COLO668 (cell line): Measurements from ENCODE around the gene NUDT14.

ENCODE experiments used
- DNase-seq: peaks from one replicate; lab custom pipeline; 2025; ENCODE audit not compliant: unreplicated experiment; lab: John Stamatoyannopoulos, UW

The NUDT14 gene

DNA sequence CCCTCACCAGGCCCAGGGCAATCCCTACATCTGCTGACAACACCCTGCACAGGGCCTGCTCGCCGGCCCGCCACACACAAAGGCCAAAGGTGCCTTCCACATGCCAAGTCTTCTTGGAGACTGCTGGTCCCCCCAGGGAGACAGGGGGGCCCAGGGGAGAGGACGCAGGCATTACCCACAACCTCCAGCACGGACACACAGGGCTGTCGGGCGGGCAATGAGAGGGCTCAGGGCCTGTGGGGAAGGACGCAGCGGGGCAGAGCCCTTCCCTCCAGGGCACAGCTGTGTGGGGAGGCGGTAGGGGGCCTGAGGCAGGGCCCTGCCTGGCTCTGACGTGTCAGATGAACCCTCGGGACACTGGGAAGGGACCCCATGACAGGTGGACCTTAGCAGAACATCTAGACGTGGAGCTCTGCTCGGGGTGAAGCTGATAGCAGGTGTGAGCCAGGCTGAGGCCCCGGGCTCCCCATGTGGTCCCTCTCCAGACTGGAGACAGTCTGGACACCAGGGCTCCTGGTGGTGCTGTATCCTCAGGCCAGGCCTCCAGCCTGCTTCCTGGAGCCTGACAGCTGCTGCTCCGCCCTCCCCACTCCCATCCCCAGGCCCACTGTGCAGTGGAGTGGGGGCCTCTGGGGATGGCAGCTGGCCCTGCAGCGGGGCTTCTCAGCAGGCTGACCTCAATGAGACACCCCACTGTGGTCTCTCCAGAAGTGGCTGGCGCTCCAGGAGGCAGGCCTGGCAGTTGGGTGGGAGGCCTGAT, 31.6 kb upstream of the NUDT14 start:
- DNase-seq: peak; percentile 38

GRCh38 chr14:105211758-105212089, 30.6 kb upstream of the NUDT14 start:
- no peak for DNase-seq

DNA sequence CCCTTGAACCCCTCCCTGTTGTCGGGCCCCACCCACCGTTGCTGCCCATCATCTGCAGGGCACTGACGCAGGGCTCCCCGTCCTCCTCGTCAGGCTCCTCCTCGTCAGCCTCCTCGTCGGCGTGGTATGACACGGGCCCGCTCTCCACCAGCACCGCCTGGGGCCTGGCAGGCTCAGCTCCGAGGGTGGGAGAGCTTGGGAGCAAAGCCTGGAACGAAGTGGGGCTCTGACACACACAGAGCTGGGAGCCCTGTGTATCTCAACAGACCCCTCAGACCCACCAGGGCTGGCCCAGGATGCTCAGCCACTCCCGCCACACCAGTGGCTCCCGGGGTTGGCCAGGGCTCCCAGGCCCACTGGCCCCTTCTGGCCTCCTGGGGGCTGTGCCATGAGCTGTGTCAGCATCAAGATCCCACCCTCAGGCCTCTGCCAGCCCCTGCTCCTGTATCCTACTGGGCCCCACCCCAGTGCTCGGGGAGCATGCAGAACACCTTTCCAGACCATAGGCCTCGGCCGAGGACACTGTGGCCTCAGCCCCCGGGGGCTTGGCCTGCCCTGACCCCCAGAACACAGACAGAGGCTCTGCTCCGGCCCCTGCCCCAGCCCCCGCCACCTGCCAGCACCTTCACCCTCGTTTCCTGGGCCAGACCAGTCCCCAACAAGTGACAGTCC, 30.1 kb upstream of the NUDT14 start:
- no peak for DNase-seq

GRCh38 chr14:105210266-105211025, 29.3 kb upstream of the NUDT14 start:
- DNase-seq: no peak

DNA sequence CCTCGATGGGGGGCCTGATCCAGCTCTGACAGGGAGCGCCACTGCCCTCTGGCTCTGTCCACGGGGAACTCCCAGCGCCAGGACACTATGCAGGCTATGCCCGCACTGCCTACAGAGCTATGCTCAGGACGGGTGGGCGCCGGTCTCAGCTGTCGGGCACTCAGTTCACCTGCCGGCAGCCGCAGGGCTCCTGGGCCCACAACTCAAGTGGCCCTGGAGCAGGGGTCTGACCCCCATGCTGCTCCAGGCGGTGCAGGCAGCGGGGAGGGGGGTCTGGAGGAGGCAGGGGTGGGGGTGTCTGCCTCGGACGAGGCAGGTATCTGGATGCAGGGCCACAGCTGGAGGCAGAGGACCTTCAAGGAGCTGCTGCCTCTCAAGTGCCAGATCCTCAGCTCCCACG, 28.5 kb upstream of the NUDT14 start:
- no peak for DNase-seq

DNA sequence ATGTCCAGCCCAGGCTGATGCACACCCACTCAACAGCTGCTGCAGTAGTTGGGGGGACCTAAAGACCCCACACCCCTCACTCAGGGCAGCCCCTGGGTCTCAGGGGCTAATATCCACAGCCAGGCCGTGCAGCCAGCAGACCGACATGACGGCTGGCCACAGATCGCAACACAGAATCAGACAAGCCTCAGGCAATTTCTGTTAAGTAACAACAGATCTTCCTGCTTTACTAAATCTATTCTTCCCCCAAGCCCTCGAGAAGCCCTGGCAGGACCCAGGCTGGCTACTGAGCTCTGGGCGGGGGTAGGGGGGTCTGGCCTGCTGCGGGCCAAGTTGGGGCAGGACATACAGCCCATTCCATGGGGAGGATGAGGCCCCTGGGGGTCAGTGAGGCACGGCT, 28.0 kb upstream of the NUDT14 start:
- no peak for DNase-seq

DNA sequence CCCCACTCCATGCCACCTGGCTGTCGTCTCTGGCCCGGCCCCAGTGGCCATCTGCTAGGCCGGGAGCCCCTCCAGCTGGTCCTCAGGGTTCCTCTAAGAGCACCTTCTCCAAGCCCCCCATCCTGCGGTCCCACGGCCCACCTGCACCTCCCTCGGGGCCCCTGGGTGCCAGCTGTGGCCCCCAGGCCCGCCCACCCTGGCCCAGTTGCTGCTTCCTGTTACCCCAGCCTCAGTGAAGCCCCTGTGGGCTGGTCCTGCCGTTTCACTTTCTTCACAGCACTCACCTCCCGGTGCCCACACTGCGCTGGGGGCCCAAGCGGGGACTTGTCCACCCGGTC, 27.6 kb upstream of the NUDT14 start:
- DNase-seq: no peak

GRCh38 chr14:105207996-105208737, 27.1 kb upstream of the NUDT14 start:
- DNase-seq: no peak

GRCh38 chr14:105207460-105207901, 26.4 kb upstream of the NUDT14 start:
- DNase-seq: peak; percentile 32

- DNase-seq: no peak
Measured at GRCh38 chr14:105206873-105207272, 25.8 kb upstream of the NUDT14 start.

- peak; percentile 26 for DNase-seq
Measured at GRCh38 chr14:105205673-105206208, 24.6 kb upstream of the NUDT14 start.

DNA sequence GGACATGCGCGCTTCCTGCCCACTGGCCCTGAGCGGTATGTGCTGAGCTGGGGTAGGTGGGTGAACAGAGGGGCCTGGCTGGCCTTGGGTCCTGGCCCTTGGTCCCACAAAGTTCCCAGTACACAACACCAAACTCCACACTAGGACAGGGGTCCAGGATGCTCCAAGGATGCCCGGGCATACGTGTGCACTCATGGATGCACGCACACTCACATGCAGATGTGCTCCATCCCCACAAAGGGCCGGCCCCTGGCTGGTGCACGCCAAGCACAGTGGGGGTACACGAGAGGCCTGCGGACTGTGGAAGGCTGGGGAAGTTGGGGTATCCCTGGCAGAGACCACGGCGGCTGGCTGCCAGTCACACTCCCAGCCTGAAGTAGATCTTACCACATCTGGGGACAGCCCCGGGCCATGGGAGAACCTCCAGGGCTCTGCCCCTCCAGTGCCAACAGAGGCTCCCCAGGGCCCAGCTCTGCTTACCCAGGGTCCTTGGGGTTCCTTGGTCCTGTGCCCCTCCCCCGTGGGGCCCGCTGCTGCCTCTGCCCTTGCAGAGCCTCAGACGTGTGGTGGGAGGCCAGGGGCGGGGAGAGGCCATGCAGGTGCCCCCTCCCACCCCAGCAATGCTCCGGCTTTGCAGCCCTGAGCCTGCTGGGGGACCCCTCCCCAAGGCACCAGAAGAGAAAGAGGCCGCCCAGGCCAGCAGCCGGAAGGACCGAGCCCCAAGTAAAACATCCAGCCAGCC, 24.0 kb upstream of the NUDT14 start:
- no peak for DNase-seq

- peak; percentile 34 for DNase-seq
Measured at GRCh38 chr14:105204206-105204930, 23.3 kb upstream of the NUDT14 start.

DNA sequence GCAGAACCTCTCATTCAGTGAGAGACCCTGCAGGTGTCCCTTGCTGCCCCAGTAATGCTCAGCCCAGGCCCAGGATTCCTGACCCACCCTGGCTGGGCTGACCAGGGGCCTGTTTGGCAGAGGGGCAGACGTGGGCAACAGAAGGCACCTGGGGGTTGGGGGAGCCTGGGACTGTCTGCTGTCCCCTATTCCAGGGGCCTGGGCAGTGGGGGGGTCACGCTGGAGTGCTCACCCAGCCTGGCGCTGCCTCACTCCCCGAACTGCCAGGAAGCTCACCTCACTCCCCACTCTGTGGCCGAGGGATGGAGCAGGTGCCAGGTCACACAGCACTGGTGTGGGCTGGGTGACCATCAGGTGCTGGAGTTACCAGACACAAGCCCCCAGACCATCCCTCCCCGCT, 22.6 kb upstream of the NUDT14 start:
- no peak for DNase-seq

DNA sequence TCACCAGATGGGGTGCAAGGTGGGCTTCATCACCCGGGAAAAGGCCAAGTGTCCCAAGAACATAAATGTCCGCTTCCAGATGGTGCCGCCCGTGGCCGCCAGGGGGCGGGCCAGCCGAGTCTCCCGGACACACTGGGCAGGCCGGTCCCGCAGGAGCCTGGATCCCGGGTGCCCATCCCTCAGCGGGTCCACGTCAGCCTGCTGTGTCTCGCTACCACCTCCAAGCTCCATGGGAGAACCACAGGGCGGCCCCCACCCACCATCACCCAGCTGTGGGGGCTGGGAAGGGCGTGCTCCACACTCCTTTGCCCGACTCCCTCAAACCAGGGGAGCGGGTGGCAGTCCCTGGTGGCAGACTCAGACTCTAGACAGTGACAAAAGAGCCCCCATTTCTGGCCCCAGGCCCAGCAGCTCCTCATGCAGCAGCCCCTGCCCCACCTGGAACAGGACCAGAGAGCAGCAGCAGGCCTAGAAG, 22.0 kb upstream of the NUDT14 start:
- peak; percentile 74 for DNase-seq

DNA sequence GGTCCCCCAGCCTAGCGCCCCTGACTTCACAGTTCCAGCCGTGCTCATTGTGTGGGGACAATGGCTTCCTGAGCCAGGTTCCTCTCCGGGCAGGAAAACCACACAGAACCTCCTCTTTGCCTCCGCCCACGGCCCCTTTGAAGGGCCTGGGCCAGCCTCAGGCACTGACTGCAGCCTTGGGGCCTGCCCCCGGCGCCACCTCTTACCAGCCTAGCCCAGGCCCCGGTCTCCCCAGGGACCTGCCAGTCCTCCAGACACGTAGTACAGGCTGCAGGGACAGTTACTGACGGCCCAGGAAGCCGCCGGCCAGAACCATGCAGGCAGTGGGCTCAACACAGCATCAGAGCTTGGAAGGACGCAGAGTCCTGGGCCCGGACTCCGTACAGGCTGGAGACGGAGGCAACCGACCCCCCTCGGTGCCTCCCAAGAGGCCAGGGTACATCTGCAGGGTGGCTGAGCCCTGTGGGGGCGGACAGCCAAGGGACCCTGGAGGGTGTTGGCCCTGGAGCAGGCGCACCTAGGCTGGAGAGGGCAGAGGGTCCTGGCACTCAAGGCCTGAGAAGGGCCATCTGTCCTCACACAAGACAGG, 20.9 kb upstream of the NUDT14 start:
- peak; percentile 44 for DNase-seq

DNA sequence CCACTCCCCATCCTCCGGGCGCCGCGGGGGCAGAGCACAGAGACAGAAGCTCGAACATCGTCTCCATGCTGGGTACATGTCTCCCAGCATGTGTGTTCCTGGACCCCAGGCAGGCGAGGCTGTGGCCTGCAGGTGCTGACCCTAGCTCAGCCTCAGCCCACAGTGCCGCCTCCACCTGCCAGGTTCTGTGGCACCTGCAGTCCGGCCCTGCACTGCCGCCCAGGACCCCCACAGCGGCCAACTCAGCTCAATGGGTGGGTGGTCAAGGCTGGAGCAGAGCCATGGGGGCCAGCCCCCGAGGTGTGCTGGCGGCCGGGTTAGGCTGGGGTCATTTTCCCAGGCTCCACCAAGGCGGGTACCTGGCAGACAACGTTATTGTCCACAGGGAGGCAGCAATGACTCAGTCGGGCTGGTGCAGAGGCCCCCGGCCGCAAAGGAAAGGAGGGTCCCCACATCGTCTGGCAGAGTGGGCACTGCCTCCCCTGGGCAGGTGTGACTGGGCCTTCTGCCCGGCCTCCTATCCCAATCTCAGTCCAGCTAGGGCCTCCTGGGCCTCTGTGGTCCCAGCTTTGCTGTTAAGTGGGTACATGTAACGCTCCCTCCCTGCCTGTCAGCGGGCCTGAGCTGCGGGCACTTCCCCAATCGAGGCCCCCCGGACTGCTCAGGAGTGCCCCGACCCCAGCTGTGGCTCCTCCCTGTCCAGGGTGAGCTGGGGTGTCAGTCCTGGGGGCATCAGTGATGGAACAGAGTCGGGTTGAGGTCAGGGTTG, 20.2 kb upstream of the NUDT14 start:
- peak; percentile 25 for DNase-seq

DNA sequence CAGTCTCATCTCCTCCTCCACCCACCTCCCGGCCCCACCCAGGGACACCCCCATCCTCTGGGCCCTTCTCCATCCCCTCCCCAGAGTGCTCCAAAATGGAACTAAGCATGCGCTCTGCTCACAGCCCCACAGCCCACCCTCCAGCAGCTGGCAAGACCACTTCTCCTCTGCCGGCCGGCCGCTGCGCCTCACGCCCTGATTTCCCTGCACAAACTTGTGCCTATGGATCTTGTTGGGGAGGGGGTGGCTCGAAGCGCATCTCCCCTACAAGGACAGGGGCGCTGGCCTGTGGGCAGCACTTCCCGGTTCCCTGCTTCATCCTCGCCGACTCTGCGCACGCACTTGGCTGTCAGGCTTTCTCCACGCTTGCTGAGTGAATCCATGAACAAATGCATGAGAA, 19.5 kb upstream of the NUDT14 start:
- DNase-seq: no peak

GRCh38 chr14:105200074-105200473, 19.0 kb upstream of the NUDT14 start:
- peak; percentile 24 for DNase-seq
